Liver (tissue), 9 donors: ENCODE results near the gene S1PR4. TPM values are rescaled to one million over a fixed set of nuclear protein-coding genes. Genes with fewer than 3 reads are reported as not detected.

Experiments used
- DNase-seq: peaks from one replicate; pipeline ENCODE4 v3.0.0-alpha.2; 2017; ENCODE audit warnings: low spot score
- H3K27ac ChIP-seq, 2 donors: one replicate each; pipeline ENCODE4 v1.7.0; 2013; ENCODE audit warnings: inconsistent platforms in 2 of 2, low read length in 2 of 2, control low read depth in 1 of 2, low read depth in 1 of 2, mild to moderate bottlenecking in 1 of 2
- H3K27me3 ChIP-seq, 4 donors: one replicate each; pipeline versions ENCODE4 v1.6.1 to v1.7.0; 2013; ENCODE audit warnings: low read length in 3 of 4, inconsistent platforms in 1 of 4, mild to moderate bottlenecking in 1 of 4, moderate library complexity in 1 of 4; ENCODE audit not compliant: control insufficient read depth in 4 of 4, insufficient read depth in 4 of 4
- H3K36me3 ChIP-seq, 4 donors: one replicate each; pipeline versions ENCODE4 v1.6.1 to v1.7.0; 2013; ENCODE audit warnings: low read length in 3 of 4, mild to moderate bottlenecking in 3 of 4, low read depth in 1 of 4, moderate library complexity in 1 of 4; ENCODE audit not compliant: control insufficient read depth in 4 of 4, insufficient read depth in 3 of 4
- H3K4me1 ChIP-seq, 4 donors: one replicate each; pipeline versions ENCODE4 v1.6.1 to v1.7.0; 2013; ENCODE audit warnings: low read length in 3 of 4, mild to moderate bottlenecking in 3 of 4, moderate library complexity in 1 of 4; ENCODE audit not compliant: control insufficient read depth in 4 of 4, insufficient read depth in 4 of 4
- H3K4me3 ChIP-seq, 3 donors: one replicate each; pipeline versions ENCODE4 v1.6.1 to v1.7.0; 2013; ENCODE audit warnings: low read length in 3 of 3, control low read depth in 1 of 3, low read depth in 1 of 3, mild to moderate bottlenecking in 1 of 3
- H3K9ac ChIP-seq, 2 donors: one replicate each; pipeline ENCODE4 v1.7.0; 2013; ENCODE audit warnings: low read length in 2 of 2, mild to moderate bottlenecking in 2 of 2, moderate library complexity in 2 of 2, control low read depth in 1 of 2, low read depth in 1 of 2
- H3K9me3 ChIP-seq, 4 donors: one replicate each; pipeline versions ENCODE4 v1.6.1 to v1.7.0; 2013; ENCODE audit warnings: low read length in 3 of 4; ENCODE audit not compliant: control insufficient read depth in 4 of 4
- ATF3 ChIP-seq: IDR thresholded peaks from 2 replicates; pipeline ENCODE4 v1.6.1; 2016; ENCODE audit warnings: antibody characterized with exemption
- CTCF ChIP-seq: fragments of 150-350 bp; IDR thresholded peaks from 2 replicates; pipeline ENCODE4 v1.5.1; 2017; ENCODE audit warnings: improper control_type of control experiment, low read depth, low read length; ENCODE audit not compliant: missing input control
- EGR1 ChIP-seq, 2 donors: IDR thresholded peaks; 2 replicates each; pipeline ENCODE4 v1.6.1; 2016 to 2018; ENCODE audit warnings: antibody characterized with exemption in 2 of 2, low read depth in 2 of 2
- FOXA1 ChIP-seq: IDR thresholded peaks from 2 replicates; pipeline ENCODE4 v1.6.1; 2016; ENCODE audit warnings: antibody characterized with exemption
- FOXA2 ChIP-seq: IDR thresholded peaks from 2 replicates; pipeline ENCODE4 v1.6.1; 2016; ENCODE audit warnings: antibody characterized with exemption
- GABPA ChIP-seq, 2 donors: IDR thresholded peaks in 1 of 2; conservative IDR thresholded peaks in 1 of 2; 2 replicates each; pipeline ENCODE4 v1.6.1; 2016; ENCODE audit warnings: antibody characterized with exemption in 2 of 2, mild to moderate bottlenecking in 1 of 2, moderate library complexity in 1 of 2
- HNF4A ChIP-seq, 2 donors: conservative IDR thresholded peaks; 2 replicates each; pipeline ENCODE4 v1.6.1; 2016; ENCODE audit warnings: antibody characterized with exemption in 2 of 2, mild to moderate bottlenecking in 2 of 2
- HNF4G ChIP-seq: IDR thresholded peaks from 2 replicates; pipeline ENCODE4 v1.6.1; 2016; ENCODE audit warnings: antibody characterized with exemption
- JUND ChIP-seq, 2 donors: IDR thresholded peaks; 2 replicates each; pipeline ENCODE4 v1.6.1; 2016; ENCODE audit warnings: antibody characterized with exemption in 2 of 2
- MAX ChIP-seq: IDR thresholded peaks from 2 replicates; pipeline ENCODE4 v1.6.1; 2016; ENCODE audit warnings: antibody characterized with exemption
- NR2F2 ChIP-seq: IDR thresholded peaks from 2 replicates; pipeline ENCODE4 v1.6.1; 2016; ENCODE audit warnings: antibody characterized with exemption
- REST ChIP-seq: IDR thresholded peaks from 2 replicates; pipeline ENCODE4 v1.6.1; 2016; ENCODE audit warnings: antibody characterized with exemption, mild to moderate bottlenecking
- RXRA ChIP-seq, 2 donors: IDR thresholded peaks; 2 replicates each; pipeline ENCODE4 v1.6.1; 2017 to 2018; ENCODE audit warnings: antibody characterized with exemption in 2 of 2, mild to moderate bottlenecking in 1 of 2
- SP1 ChIP-seq: IDR thresholded peaks from 2 replicates; pipeline ENCODE4 v1.6.1; 2018; ENCODE audit warnings: antibody characterized with exemption, mild to moderate bottlenecking
- TAF1 ChIP-seq: conservative IDR thresholded peaks from 2 replicates; pipeline ENCODE4 v1.6.1; 2016; ENCODE audit warnings: antibody characterized with exemption, mild to moderate bottlenecking
- YY1 ChIP-seq: IDR thresholded peaks from 2 replicates; pipeline ENCODE4 v1.6.1; 2016; ENCODE audit warnings: antibody characterized with exemption, mild to moderate bottlenecking
- ZBTB33 ChIP-seq: IDR thresholded peaks from 2 replicates; pipeline ENCODE4 v1.6.1; 2016; ENCODE audit warnings: antibody characterized with exemption
- WGBS: extraction: QIAGEN DNeasy Blood & Tissue Kit; methylation state at CpG from one replicate; pipeline ENCODE4 v1.1.7; 2013; 5-methylcytosine and 5-hydroxymethylcytosine counted together
- polyA plus RNA-seq, 2 donors: library from polyadenylated mRNA; stranded (reverse) in 1 of 2; unstranded in 1 of 2; fragments of 200-250 nt in 1 of 2; fragments of >200 nt in 1 of 2; fragmentation: Nextera tagmentation in 1 of 2; extraction: Ambion mirVana in 1 of 2; gene quantifications; one replicate each; pipeline versions ENCODE4 v1.2.1 to v1.2.3, GENCODE V29; 2013 to 2015
- total RNA-seq, 2 donors: library from RNA; depleted of rRNA; stranded (reverse); fragments of >200 nt; gene quantifications; one replicate each; pipeline ENCODE4 v1.2.3, GENCODE V29; 2014
- donor health status: healthy.
- donor health status: healthy.
- donor health status: healthy.
- donor health status: healthy.
- donor health status: healthy.

Gene S1PR4
- total and polyA plus RNA-seq, 4 donors, result 0.93 to 11.0 (median 2.1) TPM

GRCh38 chr19:3203805-3204645 is 25.5 kb downstream of the S1PR4 start:
- H3K4me1 ChIP-seq, result no peaks in the 10 kb centered on the region
- peaks cover 0 to 38% (median 14%) of the 10 kb centered on the region in 4 donors for H3K36me3 ChIP-seq
- no peak overlapping the region for H3K4me3 ChIP-seq
- no peak for DNase-seq
- WGBS, result 97% methylated on average over 43 of the region's 43 CpGs
- no peak overlapping the region for H3K9ac ChIP-seq
- no peaks in the 10 kb centered on the region for H3K9me3 ChIP-seq
- TF ChIP-seq SP1 (no peak), YY1 (no peak), CTCF (no peak), GABPA (IDR thresholded peaks at IDR 0.05 in 1 of 2, conservative IDR thresholded peaks at IDR 0.05 in 1 of 2) (no peak), HNF4A (conservative IDR thresholded peaks at IDR 0.05) (no peak), ZBTB33 (no peak), MAX (no peak), JUND (IDR thresholded peaks at IDR 0.05) (no peak), TAF1 (no peak), FOXA2 (no peak), FOXA1 (no peak), REST (no peak), HNF4G (no peak), NR2F2 (no peak), ATF3 (no peak), EGR1 (IDR thresholded peaks at IDR 0.05; ENCODE audit: low read depth in 2 of 2) (no peak), RXRA (IDR thresholded peaks at IDR 0.05) (no peak)
- H3K27me3 ChIP-seq, result no peaks in the 10 kb centered on the region
- H3K27ac ChIP-seq, result no peak overlapping the region
